GM18517 (cell line): ENCODE results near the gene ITGBL1.
A peak's percentile ranks its signal among the peaks of the same experiment; 100 is the strongest.

Experiments used
- ATAC-seq: cut with Tn5 transposase; IDR thresholded peaks from one replicate; pipeline ENCODE4 v1.9.1; 2021; ENCODE audit warnings: mild to moderate bottlenecking, moderate library complexity; ENCODE audit not compliant: unreplicated experiment

The ITGBL1 gene

DNA sequence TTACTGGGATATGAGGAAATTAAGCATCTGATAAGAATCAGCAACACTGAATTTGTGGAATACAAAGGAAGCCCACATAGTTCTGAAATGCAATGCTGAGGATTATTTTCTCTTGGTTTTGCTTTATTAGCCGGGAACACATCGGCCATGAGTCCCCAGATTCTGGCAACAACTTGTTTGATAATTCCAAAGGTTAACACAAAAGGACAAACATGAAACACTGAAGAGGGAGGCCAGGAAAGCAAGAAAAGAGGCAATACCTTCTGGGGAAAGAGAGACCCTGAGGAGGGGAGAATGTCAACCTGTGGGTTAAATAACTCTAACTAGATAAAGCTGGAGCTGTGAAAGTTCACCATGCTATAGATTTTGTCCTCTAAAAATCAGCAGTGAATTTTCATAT lies 285.9 kb downstream of the ITGBL1 start:
- ATAC-seq: no peak

GRCh38 chr13:101739382-101740178 lies 287.1 kb downstream of the ITGBL1 start:
- peak; percentile 97 for ATAC-seq

GRCh38 chr13:101746513-101746912 lies 294.0 kb downstream of the ITGBL1 start:
- no peak for ATAC-seq

DNA sequence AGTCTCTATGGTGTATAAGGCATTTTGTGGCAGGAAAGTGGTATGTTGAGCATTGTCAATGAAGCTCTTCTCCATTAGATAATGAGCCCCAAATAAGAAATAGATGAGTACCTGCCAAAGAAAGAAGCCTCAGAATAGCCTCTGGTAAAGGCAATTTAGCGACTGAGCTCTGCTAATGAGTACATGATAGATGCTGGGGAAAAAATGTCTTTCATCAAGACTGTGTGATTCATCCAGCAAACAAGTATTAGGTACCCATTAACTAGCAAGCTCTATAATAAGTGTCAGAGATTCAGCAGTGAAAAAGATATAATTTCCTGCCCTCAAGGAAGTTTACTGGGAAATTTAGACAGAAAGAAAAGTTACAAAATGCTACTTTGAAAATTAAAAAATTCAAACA lies 294.6 kb downstream of the ITGBL1 start:
- ATAC-seq: no peak

DNA sequence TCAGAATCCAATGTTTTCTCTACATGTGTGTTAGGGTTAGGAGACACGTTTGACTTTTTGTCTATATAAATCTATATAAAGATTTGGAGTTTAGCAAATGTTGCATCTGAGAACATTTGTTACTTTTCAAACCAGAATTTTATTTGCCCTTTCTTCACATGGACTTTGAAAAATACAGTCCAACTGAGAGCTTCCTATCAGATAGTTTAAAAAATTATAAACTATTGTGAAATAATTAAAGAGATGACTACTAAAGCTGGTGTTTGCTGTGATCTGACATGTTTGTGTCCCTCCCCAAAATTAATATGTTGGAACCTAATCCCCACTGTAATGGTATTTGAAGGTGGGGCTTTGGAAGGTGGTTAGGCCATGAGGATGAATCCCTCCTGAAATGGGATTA lies 297.1 kb downstream of the ITGBL1 start:
- ATAC-seq: no peak

DNA sequence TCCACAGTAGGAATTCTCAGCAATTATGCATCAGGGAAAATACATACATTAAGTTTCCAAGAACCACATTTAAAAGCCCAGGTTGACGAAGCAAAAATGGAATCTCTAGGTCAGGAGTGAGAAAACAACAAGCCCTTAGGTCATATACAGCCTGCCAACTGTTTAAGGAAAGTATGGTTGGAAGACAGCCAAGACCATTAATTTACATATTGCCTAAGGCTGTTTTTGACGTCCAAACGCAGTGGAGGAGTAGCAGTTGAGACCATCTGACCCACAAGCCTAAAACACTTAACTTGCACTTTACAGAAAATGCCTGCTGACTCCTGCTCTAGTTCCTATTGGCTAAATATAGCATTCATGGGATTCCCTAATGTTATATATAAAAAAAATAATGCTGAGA lies 299.0 kb downstream of the ITGBL1 start:
- no peak for ATAC-seq

GRCh38 chr13:101752432-101752831 lies 300.0 kb downstream of the ITGBL1 start:
- no peak for ATAC-seq

- ATAC-seq: no peak
These were observed 302.9 kb downstream of the ITGBL1 start for GRCh38 chr13:101755228-101755887.

DNA sequence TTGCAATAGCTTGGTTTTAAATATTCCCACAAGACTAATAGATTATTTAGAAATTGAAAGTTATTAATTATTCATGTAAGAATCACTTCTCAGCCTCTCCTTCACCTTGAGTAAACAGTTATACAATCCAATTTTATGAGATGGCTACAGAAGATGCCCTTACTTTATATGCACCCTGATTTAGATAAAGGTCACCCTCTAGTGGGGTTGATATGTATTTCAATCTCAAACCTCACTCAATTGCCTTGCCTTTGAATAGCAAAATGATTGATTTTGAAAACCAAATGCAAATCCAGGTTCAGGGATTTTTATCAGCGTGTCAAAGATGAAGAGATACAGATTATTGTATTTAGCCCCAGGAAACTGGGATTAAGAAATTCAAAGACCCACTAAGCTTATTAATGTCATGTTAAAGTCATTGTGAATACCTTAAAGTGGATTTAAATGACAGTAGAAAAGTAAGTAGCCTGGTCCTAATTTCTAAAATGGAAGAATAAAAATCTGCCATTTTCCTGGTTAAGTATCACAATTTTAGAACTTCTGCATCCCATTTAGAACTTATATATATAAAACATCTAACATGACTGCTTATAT lies 305.1 kb downstream of the ITGBL1 start:
- peak; percentile 90 for ATAC-seq

GRCh38 chr13:101763191-101763590 lies 310.7 kb downstream of the ITGBL1 start:
- ATAC-seq: no peak
